SU-DHL-6 (cell line): ENCODE results near the gene KCNJ9.

Source experiments
- H2AFZ ChIP-seq: fragments of 200-600 bp; sonication (generic); 2 replicates; pipeline ENCODE4 v1.6.1; 2014; ENCODE audit warnings: low read depth, mild to moderate bottlenecking, moderate library complexity, mixed read lengths, antibody characterized with exemption, low read length; ENCODE audit not compliant: severe bottlenecking
- H3F3A ChIP-seq: fragments of 200-600 bp; shearing (Covaris generic); 2 replicates; pipeline ENCODE4 v1.6.0; 2016; ENCODE audit warnings: antibody characterized with exemption, mild to moderate bottlenecking; ENCODE audit not compliant: insufficient read depth
- H3K27ac ChIP-seq: fragments of 200-600 bp; sonication (generic); 2 replicates; pipeline ENCODE4 v1.5.1; 2016; ENCODE audit warnings: low read depth, mild to moderate bottlenecking, low read length, moderate library complexity, mixed read lengths
- H3K27me3 ChIP-seq: fragments of 200-600 bp; sonication (generic), shearing (Covaris generic); 2 replicates; pipeline ENCODE4 v1.6.0; 2014; ENCODE audit warnings: mild to moderate bottlenecking, low read length
- H3K36me3 ChIP-seq: fragments of 200-600 bp; sonication (generic); 2 replicates; pipeline ENCODE4 v1.6.1; 2014; ENCODE audit warnings: mild to moderate bottlenecking, low read length, mixed read lengths
- H3K4me2 ChIP-seq: fragments of 300-600, 200-600 bp; shearing (Covaris generic), sonication (generic); 2 replicates; pipeline ENCODE4 v1.6.0; 2014; ENCODE audit warnings: low read length, low read depth, mild to moderate bottlenecking; ENCODE audit not compliant: poor library complexity, severe bottlenecking
- H3K4me3 ChIP-seq: fragments of 200-600 bp; sonication (generic); 2 replicates; pipeline ENCODE4 v1.5.1; 2014; ENCODE audit warnings: antibody characterized with exemption, low read length, mild to moderate bottlenecking, mixed read lengths; ENCODE audit not compliant: insufficient read depth, poor library complexity, severe bottlenecking
- H3K79me2 ChIP-seq: fragments of 200-600 bp; sonication (generic); 2 replicates; pipeline ENCODE4 v1.6.1; 2014; ENCODE audit warnings: mild to moderate bottlenecking, low read length, moderate library complexity; ENCODE audit not compliant: insufficient read depth
- H3K9ac ChIP-seq: fragments of 200-600 bp; sonication (generic); 2 replicates; pipeline ENCODE4 v1.7.0; 2014; ENCODE audit warnings: mild to moderate bottlenecking, low read length
- H3K9me2 ChIP-seq: fragments of 200-600 bp; sonication (generic); replicated peaks from 2 replicates; pipeline ENCODE4 v1.6.1; 2014; ENCODE audit warnings: low read length; ENCODE audit not compliant: insufficient read depth
- H3K9me3 ChIP-seq: fragments of 200-600 bp; sonication (generic); 2 replicates; pipeline ENCODE4 v1.6.1; 2014; ENCODE audit warnings: low read length, mixed read lengths; ENCODE audit not compliant: insufficient read depth
- H4K20me1 ChIP-seq: fragments of 200-600 bp; sonication (generic); 2 replicates; pipeline ENCODE4 v1.6.1; 2014; ENCODE audit warnings: low read depth, mild to moderate bottlenecking, antibody characterized with exemption, low read length, moderate library complexity, mixed read lengths
- EZH2phosphoT487 ChIP-seq: fragments of 200-600 bp; sonication (generic), shearing (Covaris generic); conservative IDR thresholded peaks from 2 replicates; pipeline ENCODE4 v1.6.1; 2018; ENCODE audit warnings: mild to moderate bottlenecking, antibody characterized with exemption, low read length, moderate library complexity, mixed read lengths
- TF ChIP-seq, protein P1 (sequence below): fragments of 200-600 bp; sonication (generic); IDR thresholded peaks from one replicate; pipeline ENCODE4 v1.5.1; 2017; ENCODE audit warnings: antibody characterized with exemption, mild to moderate bottlenecking, low read length, moderate library complexity; ENCODE audit not compliant: insufficient read depth, poor library complexity, severe bottlenecking

The KCNJ9 gene

DNA sequence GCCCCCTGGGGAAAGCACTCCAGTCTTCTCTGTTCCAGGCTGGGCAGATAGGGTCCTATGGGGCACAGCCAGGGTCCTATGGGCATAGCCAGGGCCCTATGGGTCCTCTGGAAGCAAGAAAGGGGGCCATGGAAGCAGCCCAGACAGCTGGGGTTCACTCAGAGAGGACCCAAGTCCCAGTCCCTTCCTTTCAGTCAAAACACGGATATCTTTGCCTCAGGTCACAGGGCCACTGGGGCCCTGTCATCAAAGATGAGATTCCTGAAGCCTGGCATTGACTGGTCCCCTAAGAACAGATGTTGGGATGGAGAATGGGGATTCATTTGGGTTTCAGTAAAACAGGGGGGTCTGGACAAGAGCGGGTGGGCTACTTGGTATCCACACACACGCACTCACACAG, 8.5 kb downstream of the KCNJ9 start:
- no peaks in the 10 kb centered on the region for H4K20me1 ChIP-seq
- H3K36me3 ChIP-seq, result no peaks in the 10 kb centered on the region
- H3K9ac ChIP-seq, result no peak overlapping the region
- no peak overlapping the region for H3K4me2 ChIP-seq
- H3F3A ChIP-seq, result no peaks in the 10 kb centered on the region
- no peak overlapping the region for H3K27ac ChIP-seq
- no peak overlapping the region for H2AFZ ChIP-seq
- H3K4me3 ChIP-seq, result no peak overlapping the region
- no peaks in the 10 kb centered on the region for H3K9me3 ChIP-seq
- no peaks in the 10 kb centered on the region for H3K27me3 ChIP-seq
- TF ChIP-seq, protein P1, sequence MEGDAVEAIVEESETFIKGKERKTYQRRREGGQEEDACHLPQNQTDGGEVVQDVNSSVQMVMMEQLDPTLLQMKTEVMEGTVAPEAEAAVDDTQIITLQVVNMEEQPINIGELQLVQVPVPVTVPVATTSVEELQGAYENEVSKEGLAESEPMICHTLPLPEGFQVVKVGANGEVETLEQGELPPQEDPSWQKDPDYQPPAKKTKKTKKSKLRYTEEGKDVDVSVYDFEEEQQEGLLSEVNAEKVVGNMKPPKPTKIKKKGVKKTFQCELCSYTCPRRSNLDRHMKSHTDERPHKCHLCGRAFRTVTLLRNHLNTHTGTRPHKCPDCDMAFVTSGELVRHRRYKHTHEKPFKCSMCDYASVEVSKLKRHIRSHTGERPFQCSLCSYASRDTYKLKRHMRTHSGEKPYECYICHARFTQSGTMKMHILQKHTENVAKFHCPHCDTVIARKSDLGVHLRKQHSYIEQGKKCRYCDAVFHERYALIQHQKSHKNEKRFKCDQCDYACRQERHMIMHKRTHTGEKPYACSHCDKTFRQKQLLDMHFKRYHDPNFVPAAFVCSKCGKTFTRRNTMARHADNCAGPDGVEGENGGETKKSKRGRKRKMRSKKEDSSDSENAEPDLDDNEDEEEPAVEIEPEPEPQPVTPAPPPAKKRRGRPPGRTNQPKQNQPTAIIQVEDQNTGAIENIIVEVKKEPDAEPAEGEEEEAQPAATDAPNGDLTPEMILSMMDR, result no peak
- no peak for TF ChIP-seq EZH2phosphoT487
- H3K9me2 ChIP-seq, result no peaks in the 10 kb centered on the region
- H3K79me2 ChIP-seq, result no peaks in the 10 kb centered on the region

DNA sequence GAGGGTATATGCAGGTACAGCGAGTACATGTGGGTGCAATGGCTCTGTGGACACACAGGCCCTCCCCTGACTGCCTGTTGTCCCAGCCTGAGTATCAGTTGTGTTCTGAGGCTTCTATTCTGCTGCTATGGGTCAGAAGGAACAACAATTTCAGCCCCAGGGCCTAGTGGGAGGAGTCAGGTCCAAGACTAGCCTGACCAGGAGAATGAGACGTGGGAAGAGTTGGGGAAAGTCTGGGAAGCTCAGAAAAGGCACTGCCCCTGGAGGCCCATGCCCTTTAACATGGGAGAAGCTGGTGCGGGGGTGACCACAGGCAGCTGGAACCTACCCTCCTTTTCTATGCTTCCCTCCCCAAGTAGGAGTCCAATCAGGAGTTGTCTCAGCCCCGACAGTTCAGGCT, 9.4 kb downstream of the KCNJ9 start:
- Histone ChIP-seq H3K9me3 (no peaks in the 10 kb centered on the region), H4K20me1 (no peaks in the 10 kb centered on the region), H3K36me3 (no peaks in the 10 kb centered on the region), H3K4me3 (no peak overlapping the region), H3K9me2 (no peaks in the 10 kb centered on the region), H3K9ac (no peak overlapping the region), H3K79me2 (no peaks in the 10 kb centered on the region), H3F3A (no peaks in the 10 kb centered on the region), H3K27ac (no peak overlapping the region), H3K4me2 (no peak overlapping the region), H3K27me3 (no peaks in the 10 kb centered on the region), H2AFZ (no peak overlapping the region)
- no peak for TF ChIP-seq EZH2phosphoT487
- TF ChIP-seq, protein P1, result no peak

DNA sequence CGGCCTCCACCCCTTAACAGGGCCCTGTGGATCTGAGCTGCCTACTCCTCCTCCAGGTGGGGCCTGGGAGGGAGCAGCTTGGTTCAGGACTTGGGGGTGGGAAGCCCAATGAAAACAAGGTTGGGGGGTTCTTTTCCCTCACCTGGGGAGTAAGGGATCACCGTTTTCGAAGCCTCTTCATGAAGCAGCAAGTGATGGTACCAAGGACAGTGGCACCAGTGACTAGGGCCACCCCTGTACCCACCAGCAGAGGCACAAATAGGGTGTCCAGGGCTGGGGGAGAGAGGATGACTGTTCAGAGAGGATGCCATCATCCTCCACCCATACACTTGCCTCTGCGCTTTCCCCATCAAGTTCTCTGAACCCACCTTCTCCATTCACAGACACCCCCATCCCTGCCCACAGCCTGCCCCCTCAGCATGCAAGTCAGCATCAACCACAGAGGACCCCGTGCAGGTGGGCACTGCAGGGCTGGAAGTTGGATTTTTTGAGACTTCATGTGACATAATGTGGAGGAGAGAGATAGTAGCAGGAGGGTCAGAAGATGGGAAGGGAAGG, 10.4 kb downstream of the KCNJ9 start:
- no peaks in the 10 kb centered on the region for H3K27me3 ChIP-seq
- no peak overlapping the region for H3K4me2 ChIP-seq
- H3K79me2 ChIP-seq, result no peaks in the 10 kb centered on the region
- H3K9me2 ChIP-seq, result no peaks in the 10 kb centered on the region
- H4K20me1 ChIP-seq, result no peaks in the 10 kb centered on the region
- H2AFZ ChIP-seq, result no peak overlapping the region
- no peaks in the 10 kb centered on the region for H3K36me3 ChIP-seq
- H3K27ac ChIP-seq, result no peak overlapping the region
- H3K9me3 ChIP-seq, result no peaks in the 10 kb centered on the region
- TF ChIP-seq, protein P1, result no peak
- no peak for TF ChIP-seq EZH2phosphoT487
- no peak overlapping the region for H3K9ac ChIP-seq
- no peak overlapping the region for H3K4me3 ChIP-seq
- no peaks in the 10 kb centered on the region for H3F3A ChIP-seq
